GM23338 (cell line): ENCODE results near the gene SHCBP1L. TPM values are rescaled to one million over a fixed set of nuclear protein-coding genes. Genes with fewer than 3 reads are reported as not detected.

Experiments
- ATAC-seq: fragments of 200-7000 bp; cut with Tn5 transposase; 3 replicates; pipeline ENCODE4 v1.9.1; 2020
- DNase-seq: peaks from one replicate; pipeline ENCODE4 v3.0.0-alpha.2; 2015; ENCODE audit warnings: low spot score
- H2AFZ ChIP-seq: fragments of 200-600 bp; sonication (generic); 2 replicates; pipeline ENCODE4 v1.8.0; 2016; ENCODE audit warnings: antibody characterized with exemption, mild to moderate bottlenecking, moderate library complexity
- H3F3A ChIP-seq: fragments of 200-600 bp; sonication (generic); replicated peaks from 2 replicates; pipeline ENCODE4 v1.8.0; 2017; ENCODE audit warnings: antibody characterized with exemption, mixed run types, low read depth
- H3K27ac ChIP-seq: fragments of 200-600 bp; sonication (generic); 2 replicates; pipeline ENCODE4 v1.6.1; 2016; ENCODE audit warnings: low read depth
- H3K27me3 ChIP-seq: fragments of 200-600 bp; sonication (generic); 2 replicates; pipeline ENCODE4 v1.8.0; 2016; ENCODE audit warnings: mild to moderate bottlenecking, mixed run types, moderate library complexity; ENCODE audit not compliant: insufficient read depth
- H3K36me3 ChIP-seq: fragments of 200-600 bp; sonication (generic); 2 replicates; pipeline ENCODE4 v1.8.0; 2016; ENCODE audit warnings: mild to moderate bottlenecking; ENCODE audit not compliant: insufficient read depth
- H3K4me1 ChIP-seq: fragments of 200-600 bp; sonication (generic); 2 replicates; pipeline ENCODE4 v1.8.0; 2016; ENCODE audit warnings: mild to moderate bottlenecking, moderate library complexity; ENCODE audit not compliant: insufficient read depth
- H3K4me2 ChIP-seq: fragments of 200-600 bp; sonication (generic); 2 replicates; pipeline ENCODE4 v1.7.1; 2017; ENCODE audit warnings: mixed run types
- H3K4me3 ChIP-seq: fragments of 200-600 bp; sonication (generic); 2 replicates; pipeline ENCODE4 v1.6.1; 2016; ENCODE audit warnings: mixed run types
- H3K79me2 ChIP-seq: fragments of 200-600 bp; sonication (generic); replicated peaks from 2 replicates; pipeline ENCODE4 v1.8.0; 2017; ENCODE audit warnings: mild to moderate bottlenecking; ENCODE audit not compliant: insufficient read depth
- H3K9me2 ChIP-seq: fragments of 200-600 bp; sonication (generic); 2 replicates; pipeline ENCODE4 v1.8.0; 2017; ENCODE audit not compliant: insufficient read depth
- H4K20me1 ChIP-seq: fragments of 200-600 bp; sonication (generic); replicated peaks from 2 replicates; pipeline ENCODE4 v1.8.0; 2017; ENCODE audit warnings: mild to moderate bottlenecking; ENCODE audit not compliant: insufficient read depth
- H3K27ac Mint-ChIP-seq: 2 replicates; pipeline ENCODE4 v1.8.0; 2020; ENCODE audit warnings: inconsistent platforms, mild to moderate bottlenecking, moderate library complexity, mixed read lengths
- H3K27me3 Mint-ChIP-seq: 3 replicates; pipeline ENCODE4 v1.8.0; 2022; ENCODE audit warnings: low read depth, mild to moderate bottlenecking, moderate library complexity, mixed read lengths, inconsistent platforms; ENCODE audit not compliant: insufficient read depth, poor library complexity
- H3K36me3 Mint-ChIP-seq: 3 replicates; pipeline ENCODE4 v1.8.0; 2021; ENCODE audit warnings: low read depth, mild to moderate bottlenecking, inconsistent platforms, moderate library complexity, mixed read lengths
- H3K4me1 Mint-ChIP-seq: 3 replicates; pipeline ENCODE4 v1.8.0; 2020; ENCODE audit warnings: mild to moderate bottlenecking, inconsistent platforms, mixed read lengths
- H3K4me3 Mint-ChIP-seq: 3 replicates; pipeline ENCODE4 v1.8.0; 2021; ENCODE audit warnings: moderate library complexity, mild to moderate bottlenecking, inconsistent platforms, mixed read lengths
- H3K9me3 Mint-ChIP-seq: 3 replicates; pipeline ENCODE4 v1.8.0; 2020; ENCODE audit warnings: moderate library complexity, mild to moderate bottlenecking, inconsistent platforms, mixed read lengths
- CREB1 ChIP-seq: fragments of 250-450 bp; sonication (Bioruptor Pico); IDR thresholded peaks from 2 replicates; pipeline ENCODE4 v1.5.0; 2020; ENCODE audit warnings: low read depth, mild to moderate bottlenecking, moderate library complexity
- EZH2phosphoT487 ChIP-seq: fragments of 200-600 bp; sonication (generic); IDR thresholded peaks from one replicate; pipeline ENCODE4 v1.8.1; 2018; ENCODE audit warnings: antibody characterized with exemption; ENCODE audit not compliant: unreplicated experiment
- POLR2AphosphoS5 ChIP-seq: IDR thresholded peaks from 2 replicates; pipeline ENCODE4 v1.6.1; 2016; ENCODE audit warnings: antibody characterized with exemption, low read depth
- REST ChIP-seq: IDR thresholded peaks from one replicate; pipeline ENCODE4 v1.6.1; 2018; ENCODE audit warnings: antibody characterized with exemption; ENCODE audit not compliant: unreplicated experiment
- ZNF114 ChIP-seq: fragments of 250-450 bp; sonication (Bioruptor Pico); IDR thresholded peaks from 2 replicates; pipeline ENCODE4 v1.5.0; 2020; ENCODE audit warnings: mild to moderate bottlenecking, moderate library complexity
- ZNF462 ChIP-seq: fragments of 250-450 bp; sonication (Bioruptor Pico); IDR thresholded peaks from 2 replicates; pipeline ENCODE4 v1.5.0; 2020; ENCODE audit warnings: mild to moderate bottlenecking, moderate library complexity
- polyA plus RNA-seq: library from polyadenylated mRNA; unstranded; fragments of >200 nt; fragmentation: Nextera tagmentation; extraction: Ambion mirVana; gene quantifications from 2 replicates; pipeline ENCODE4 v1.2.1, GENCODE V29; 2016
- total RNA-seq: library from RNA; depleted of rRNA; stranded (reverse); fragments of >200 nt; shearing (Covaris generic); gene quantifications from 2 replicates; pipeline ENCODE4 v1.2.3, GENCODE V29; 2014

The SHCBP1L gene
- total and polyA plus RNA-seq, 2 experiments from 2014 or later: not detected

- TF ChIP-seq CREB1 (CRISPR knock-in tag): no peak
- no peak for TF ChIP-seq POLR2AphosphoS5
- no peak for TF ChIP-seq REST
- no peak for TF ChIP-seq EZH2phosphoT487
These were observed 63.0 kb downstream of the SHCBP1L start (continued) for GRCh38 chr1:182889997-182890396.

- no peak overlapping the region for H3K4me2 ChIP-seq
- H3K27ac ChIP-seq: peak overlapping the region; percentile 78
- peak; percentile 12 for DNase-seq
- TF ChIP-seq ZNF114 (no peak), ZNF462 (CRISPR knock-in tag) (no peak)
- no peaks in the 10 kb centered on the region for H3K79me2 ChIP-seq
- H3K36me3 Mint-ChIP-seq: peaks cover 52% of the 10 kb centered on the region
- peak overlapping the region; percentile 67 for H3K27ac Mint-ChIP-seq
- peaks cover 12% of the 10 kb centered on the region; the same call in 2 of the 3 replicates for H3K4me1 Mint-ChIP-seq
- H3K4me3 Mint-ChIP-seq: no peak overlapping the region
- H4K20me1 ChIP-seq: peaks cover 10% of the 10 kb centered on the region; the same call in 1 of the 2 replicates
- H3K4me1 ChIP-seq: no peaks in the 10 kb centered on the region; the same call in 1 of the 2 replicates
- peaks cover 27% of the 10 kb centered on the region for H3F3A ChIP-seq
- H2AFZ ChIP-seq: no peak overlapping the region
- peaks cover 30% of the 10 kb centered on the region for H3K36me3 ChIP-seq
- H3K9me3 Mint-ChIP-seq: peaks cover 6% of the 10 kb centered on the region; the same call in 2 of the 3 replicates
- no peaks in the 10 kb centered on the region for H3K9me2 ChIP-seq
- no peaks in the 10 kb centered on the region for H3K27me3 ChIP-seq
- H3K4me3 ChIP-seq: no peak overlapping the region
- ATAC-seq: peak; percentile 30
- peaks cover 8% of the 10 kb centered on the region for H3K27me3 Mint-ChIP-seq
These were observed 64.0 kb downstream of the SHCBP1L start for GRCh38 chr1:182888736-182889531.
